HEK293T (cell line): ENCODE measurements around the gene FHIT.

Experiments
- ARNT ChIP-seq: fragments of 450-650 bp; IDR thresholded peaks from 2 replicates; pipeline ENCODE4 v1.6.1; 2017; ENCODE audit warnings: mild to moderate bottlenecking
- BHLHE40 ChIP-seq: fragments of 450-650 bp; IDR thresholded peaks from 2 replicates; pipeline ENCODE4 v1.6.1; 2016; ENCODE audit warnings: mild to moderate bottlenecking, moderate library complexity, borderline replicate concordance
- ELF4 ChIP-seq: fragments of 450-650 bp; IDR thresholded peaks from 2 replicates; pipeline ENCODE4 v1.6.1; 2017; ENCODE audit warnings: antibody characterized with exemption
- FOXM1 ChIP-seq: fragments of 450-650 bp; IDR thresholded peaks from 2 replicates; pipeline ENCODE4 v1.6.1; 2017; ENCODE audit warnings: mild to moderate bottlenecking, borderline replicate concordance
- HDGF ChIP-seq: fragments of 450-650 bp; IDR thresholded peaks from 2 replicates; pipeline ENCODE4 v1.6.1; 2017; ENCODE audit warnings: antibody characterized with exemption, borderline replicate concordance
- L3MBTL2 ChIP-seq: fragments of 450-650 bp; conservative IDR thresholded peaks from 2 replicates; pipeline ENCODE4 v1.6.1; 2016; ENCODE audit warnings: mild to moderate bottlenecking
- LEF1 ChIP-seq: fragments of 450-650 bp; IDR thresholded peaks from 2 replicates; pipeline ENCODE4 v1.6.1; 2017; ENCODE audit warnings: mild to moderate bottlenecking, borderline replicate concordance
- NFRKB ChIP-seq: fragments of 450-650 bp; IDR thresholded peaks from 2 replicates; pipeline ENCODE4 v1.6.1; 2016; ENCODE audit warnings: mild to moderate bottlenecking, moderate library complexity
- PKNOX1 ChIP-seq: fragments of 450-650 bp; IDR thresholded peaks from 2 replicates; pipeline ENCODE4 v1.6.1; 2016
- SP1 ChIP-seq: fragments of 450-650 bp; IDR thresholded peaks from 2 replicates; pipeline ENCODE4 v1.6.1; 2017
- TARDBP ChIP-seq: fragments of 450-650 bp; IDR thresholded peaks from 2 replicates; pipeline ENCODE4 v1.6.1; 2016
- ZNF384 ChIP-seq: fragments of 450-650 bp; IDR thresholded peaks from 2 replicates; pipeline ENCODE4 v1.6.1; 2016

- TF ChIP-seq HDGF = no peak
- TF ChIP-seq SP1 = no peak
- no peak for TF ChIP-seq TARDBP
- TF ChIP-seq FOXM1 = no peak
- no peak for TF ChIP-seq NFRKB
- TF ChIP-seq L3MBTL2 = no peak
- TF ChIP-seq PKNOX1 = no peak
- no peak for TF ChIP-seq ELF4
- no peak for TF ChIP-seq ZNF384
- TF ChIP-seq BHLHE40 = no peak
- TF ChIP-seq LEF1 = no peak
- no peak for TF ChIP-seq ARNT
Observed at GRCh38 chr3:59780209-59780608, 1471.0 kb downstream of the FHIT start.
